Liver (tissue), 9 donors: ENCODE data around the gene OR9G1. TPM values are rescaled to one million over a fixed set of nuclear protein-coding genes. Genes with fewer than 3 reads are reported as not detected.

Experiments
- DNase-seq: peaks from one replicate; pipeline ENCODE4 v3.0.0-alpha.2; 2017; ENCODE audit warnings: low spot score
- H3K27ac ChIP-seq, 2 donors: one replicate each; pipeline ENCODE4 v1.7.0; 2013; ENCODE audit warnings: inconsistent platforms in 2 of 2, low read length in 2 of 2, control low read depth in 1 of 2, low read depth in 1 of 2, mild to moderate bottlenecking in 1 of 2
- H3K27me3 ChIP-seq, 4 donors: one replicate each; pipeline versions ENCODE4 v1.6.1 to v1.7.0; 2013; ENCODE audit warnings: low read length in 3 of 4, inconsistent platforms in 1 of 4, mild to moderate bottlenecking in 1 of 4, moderate library complexity in 1 of 4; ENCODE audit not compliant: control insufficient read depth in 4 of 4, insufficient read depth in 4 of 4
- H3K36me3 ChIP-seq, 4 donors: one replicate each; pipeline versions ENCODE4 v1.6.1 to v1.7.0; 2013; ENCODE audit warnings: low read length in 3 of 4, mild to moderate bottlenecking in 3 of 4, low read depth in 1 of 4, moderate library complexity in 1 of 4; ENCODE audit not compliant: control insufficient read depth in 4 of 4, insufficient read depth in 3 of 4
- H3K4me1 ChIP-seq, 4 donors: one replicate each; pipeline versions ENCODE4 v1.6.1 to v1.7.0; 2013; ENCODE audit warnings: low read length in 3 of 4, mild to moderate bottlenecking in 3 of 4, moderate library complexity in 1 of 4; ENCODE audit not compliant: control insufficient read depth in 4 of 4, insufficient read depth in 4 of 4
- H3K4me3 ChIP-seq, 3 donors: one replicate each; pipeline versions ENCODE4 v1.6.1 to v1.7.0; 2013; ENCODE audit warnings: low read length in 3 of 3, control low read depth in 1 of 3, low read depth in 1 of 3, mild to moderate bottlenecking in 1 of 3
- H3K9ac ChIP-seq, 2 donors: one replicate each; pipeline ENCODE4 v1.7.0; 2013; ENCODE audit warnings: low read length in 2 of 2, mild to moderate bottlenecking in 2 of 2, moderate library complexity in 2 of 2, control low read depth in 1 of 2, low read depth in 1 of 2
- H3K9me3 ChIP-seq, 4 donors: one replicate each; pipeline versions ENCODE4 v1.6.1 to v1.7.0; 2013; ENCODE audit warnings: low read length in 3 of 4; ENCODE audit not compliant: control insufficient read depth in 4 of 4
- CTCF ChIP-seq: fragments of 150-350 bp; IDR thresholded peaks from 2 replicates; pipeline ENCODE4 v1.5.1; 2017; ENCODE audit warnings: improper control_type of control experiment, low read depth, low read length; ENCODE audit not compliant: missing input control
- EGR1 ChIP-seq, 2 donors: IDR thresholded peaks; 2 replicates each; pipeline ENCODE4 v1.6.1; 2016 to 2018; ENCODE audit warnings: antibody characterized with exemption in 2 of 2, low read depth in 2 of 2
- HNF4A ChIP-seq, 2 donors: conservative IDR thresholded peaks; 2 replicates each; pipeline ENCODE4 v1.6.1; 2016; ENCODE audit warnings: antibody characterized with exemption in 2 of 2, mild to moderate bottlenecking in 2 of 2
- HNF4G ChIP-seq: IDR thresholded peaks from 2 replicates; pipeline ENCODE4 v1.6.1; 2016; ENCODE audit warnings: antibody characterized with exemption
- JUND ChIP-seq, 2 donors: IDR thresholded peaks; 2 replicates each; pipeline ENCODE4 v1.6.1; 2016; ENCODE audit warnings: antibody characterized with exemption in 2 of 2
- MAX ChIP-seq: IDR thresholded peaks from 2 replicates; pipeline ENCODE4 v1.6.1; 2016; ENCODE audit warnings: antibody characterized with exemption
- NR2F2 ChIP-seq: IDR thresholded peaks from 2 replicates; pipeline ENCODE4 v1.6.1; 2016; ENCODE audit warnings: antibody characterized with exemption
- RAD21 ChIP-seq, 2 donors: IDR thresholded peaks; 2 replicates each; pipeline ENCODE4 v1.6.1; 2016; ENCODE audit warnings: antibody characterized with exemption in 2 of 2, mild to moderate bottlenecking in 2 of 2
- REST ChIP-seq: IDR thresholded peaks from 2 replicates; pipeline ENCODE4 v1.6.1; 2016; ENCODE audit warnings: antibody characterized with exemption, mild to moderate bottlenecking
- TAF1 ChIP-seq: conservative IDR thresholded peaks from 2 replicates; pipeline ENCODE4 v1.6.1; 2016; ENCODE audit warnings: antibody characterized with exemption, mild to moderate bottlenecking
- YY1 ChIP-seq: IDR thresholded peaks from 2 replicates; pipeline ENCODE4 v1.6.1; 2016; ENCODE audit warnings: antibody characterized with exemption, mild to moderate bottlenecking
- ZBTB33 ChIP-seq: IDR thresholded peaks from 2 replicates; pipeline ENCODE4 v1.6.1; 2016; ENCODE audit warnings: antibody characterized with exemption
- WGBS: extraction: QIAGEN DNeasy Blood & Tissue Kit; methylation state at CpG from one replicate; pipeline ENCODE4 v1.1.7; 2013; 5-methylcytosine and 5-hydroxymethylcytosine counted together
- polyA plus RNA-seq, 2 donors: library from polyadenylated mRNA; stranded (reverse) in 1 of 2; unstranded in 1 of 2; fragments of 200-250 nt in 1 of 2; fragments of >200 nt in 1 of 2; fragmentation: Nextera tagmentation in 1 of 2; extraction: Ambion mirVana in 1 of 2; gene quantifications; one replicate each; pipeline versions ENCODE4 v1.2.1 to v1.2.3, GENCODE V29; 2013 to 2015
- total RNA-seq, 2 donors: library from RNA; depleted of rRNA; stranded (reverse); fragments of >200 nt; gene quantifications; one replicate each; pipeline ENCODE4 v1.2.3, GENCODE V29; 2014
- donor health status: healthy.
- donor health status: healthy.
- donor health status: healthy.
- donor health status: healthy.
- donor health status: healthy.

Gene OR9G1
- total and polyA plus RNA-seq, 4 donors = not detected

- H3K27me3 ChIP-seq = peaks cover 0 to 2% (median 0%) of the 10 kb centered on the region in 4 donors
- H3K4me1 ChIP-seq = no peaks in the 10 kb centered on the region
- no peaks in the 10 kb centered on the region for H3K36me3 ChIP-seq
- peaks cover 0 to 8% (median 0%) of the 10 kb centered on the region in 4 donors for H3K9me3 ChIP-seq
- no peak for TF ChIP-seq TAF1
- no peak for TF ChIP-seq HNF4A (conservative IDR thresholded peaks at IDR 0.05)
- no peak for TF ChIP-seq JUND (IDR thresholded peaks at IDR 0.05)
- TF ChIP-seq YY1 = no peak
- TF ChIP-seq EGR1 (IDR thresholded peaks at IDR 0.05; ENCODE audit: low read depth in 2 of 2) = no peak
- TF ChIP-seq CTCF = no peak
- TF ChIP-seq RAD21 (IDR thresholded peaks at IDR 0.05) = no peak
- no peak for TF ChIP-seq HNF4G
- TF ChIP-seq NR2F2 = no peak
- DNase-seq = no peak
- no peak within 1 kb of the TSS for H3K9ac ChIP-seq
- no peak within 1 kb of the TSS for H3K4me3 ChIP-seq
- H3K27ac ChIP-seq = no peak within 1 kb of the TSS
- 69% methylated on average over 1 of the region's 1 CpG for WGBS
Measured at GRCh38 chr11:56748597-56748996, 49.7 kb downstream of the OR9G1 start, which contains the start of gene OR9G4. Gene OR9G4, minus strand, starts transcription at chr11:56748697. Its CDS starts 4,931 bp downstream, at chr11:56743766.

- H3K27ac ChIP-seq = no peak overlapping the region
- no peak for DNase-seq
- no peaks in the 10 kb centered on the region for H3K4me1 ChIP-seq
- TF ChIP-seq ZBTB33 (no peak), MAX (no peak), RAD21 (IDR thresholded peaks at IDR 0.05) (no peak), JUND (IDR thresholded peaks at IDR 0.05) (no peak), HNF4G (no peak), REST (no peak)
- peaks cover 0 to 8% (median 0%) of the 10 kb centered on the region in 4 donors for H3K9me3 ChIP-seq
- H3K4me3 ChIP-seq = no peak overlapping the region
- no peak overlapping the region for H3K9ac ChIP-seq
- peaks cover 0 to 2% (median 0%) of the 10 kb centered on the region in 4 donors for H3K27me3 ChIP-seq
- no peaks in the 10 kb centered on the region for H3K36me3 ChIP-seq
- 80% methylated on average over 5 of the region's 5 CpGs for WGBS
Measured at GRCh38 chr11:56750190-56750589, 51.3 kb downstream of the OR9G1 start.
